GM23338 (cell line): Measurements from ENCODE around the gene RFX3. TPM values are rescaled to one million over a fixed set of nuclear protein-coding genes. Genes with fewer than 3 reads are reported as not detected.

Source experiments
- ATAC-seq: fragments of 200-7000 bp; cut with Tn5 transposase; 3 replicates; pipeline ENCODE4 v1.9.1; 2020
- DNase-seq: peaks from one replicate; pipeline ENCODE4 v3.0.0-alpha.2; 2015; ENCODE audit warnings: low spot score
- H2AFZ ChIP-seq: fragments of 200-600 bp; sonication (generic); 2 replicates; pipeline ENCODE4 v1.8.0; 2016; ENCODE audit warnings: antibody characterized with exemption, mild to moderate bottlenecking, moderate library complexity
- H3F3A ChIP-seq: fragments of 200-600 bp; sonication (generic); replicated peaks from 2 replicates; pipeline ENCODE4 v1.8.0; 2017; ENCODE audit warnings: antibody characterized with exemption, mixed run types, low read depth
- H3K27ac ChIP-seq: fragments of 200-600 bp; sonication (generic); 2 replicates; pipeline ENCODE4 v1.6.1; 2016; ENCODE audit warnings: low read depth
- H3K27me3 ChIP-seq: fragments of 200-600 bp; sonication (generic); 2 replicates; pipeline ENCODE4 v1.8.0; 2016; ENCODE audit warnings: mild to moderate bottlenecking, mixed run types, moderate library complexity; ENCODE audit not compliant: insufficient read depth
- H3K36me3 ChIP-seq: fragments of 200-600 bp; sonication (generic); 2 replicates; pipeline ENCODE4 v1.8.0; 2016; ENCODE audit warnings: mild to moderate bottlenecking; ENCODE audit not compliant: insufficient read depth
- H3K4me1 ChIP-seq: fragments of 200-600 bp; sonication (generic); 2 replicates; pipeline ENCODE4 v1.8.0; 2016; ENCODE audit warnings: mild to moderate bottlenecking, moderate library complexity; ENCODE audit not compliant: insufficient read depth
- H3K4me2 ChIP-seq: fragments of 200-600 bp; sonication (generic); 2 replicates; pipeline ENCODE4 v1.7.1; 2017; ENCODE audit warnings: mixed run types
- H3K4me3 ChIP-seq: fragments of 200-600 bp; sonication (generic); 2 replicates; pipeline ENCODE4 v1.6.1; 2016; ENCODE audit warnings: mixed run types
- H3K79me2 ChIP-seq: fragments of 200-600 bp; sonication (generic); replicated peaks from 2 replicates; pipeline ENCODE4 v1.8.0; 2017; ENCODE audit warnings: mild to moderate bottlenecking; ENCODE audit not compliant: insufficient read depth
- H3K9me2 ChIP-seq: fragments of 200-600 bp; sonication (generic); 2 replicates; pipeline ENCODE4 v1.8.0; 2017; ENCODE audit not compliant: insufficient read depth
- H4K20me1 ChIP-seq: fragments of 200-600 bp; sonication (generic); replicated peaks from 2 replicates; pipeline ENCODE4 v1.8.0; 2017; ENCODE audit warnings: mild to moderate bottlenecking; ENCODE audit not compliant: insufficient read depth
- H3K27ac Mint-ChIP-seq: 2 replicates; pipeline ENCODE4 v1.8.0; 2020; ENCODE audit warnings: inconsistent platforms, mild to moderate bottlenecking, moderate library complexity, mixed read lengths
- H3K27me3 Mint-ChIP-seq: 3 replicates; pipeline ENCODE4 v1.8.0; 2022; ENCODE audit warnings: low read depth, mild to moderate bottlenecking, moderate library complexity, mixed read lengths, inconsistent platforms; ENCODE audit not compliant: insufficient read depth, poor library complexity
- H3K36me3 Mint-ChIP-seq: 3 replicates; pipeline ENCODE4 v1.8.0; 2021; ENCODE audit warnings: low read depth, mild to moderate bottlenecking, inconsistent platforms, moderate library complexity, mixed read lengths
- H3K4me1 Mint-ChIP-seq: 3 replicates; pipeline ENCODE4 v1.8.0; 2020; ENCODE audit warnings: mild to moderate bottlenecking, inconsistent platforms, mixed read lengths
- H3K4me3 Mint-ChIP-seq: 3 replicates; pipeline ENCODE4 v1.8.0; 2021; ENCODE audit warnings: moderate library complexity, mild to moderate bottlenecking, inconsistent platforms, mixed read lengths
- H3K9me3 Mint-ChIP-seq: 3 replicates; pipeline ENCODE4 v1.8.0; 2020; ENCODE audit warnings: moderate library complexity, mild to moderate bottlenecking, inconsistent platforms, mixed read lengths
- CREB1 ChIP-seq: fragments of 250-450 bp; sonication (Bioruptor Pico); IDR thresholded peaks from 2 replicates; pipeline ENCODE4 v1.5.0; 2020; ENCODE audit warnings: low read depth, mild to moderate bottlenecking, moderate library complexity
- EZH2 ChIP-seq: fragments of 200-600 bp; sonication (generic); IDR thresholded peaks from one replicate; pipeline ENCODE4 v1.8.0; 2017; ENCODE audit warnings: antibody characterized with exemption, mild to moderate bottlenecking, low read depth; ENCODE audit not compliant: unreplicated experiment
- EZH2phosphoT487 ChIP-seq: fragments of 200-600 bp; sonication (generic); IDR thresholded peaks from one replicate; pipeline ENCODE4 v1.8.1; 2018; ENCODE audit warnings: antibody characterized with exemption; ENCODE audit not compliant: unreplicated experiment
- JUNB ChIP-seq: IDR thresholded peaks from one replicate; pipeline ENCODE4 v1.6.1; 2016; ENCODE audit warnings: antibody characterized with exemption; ENCODE audit not compliant: unreplicated experiment
- NANOG ChIP-seq: IDR thresholded peaks from 2 replicates; pipeline ENCODE4 v1.6.1; 2016; ENCODE audit warnings: antibody characterized with exemption, borderline replicate concordance
- POLR2AphosphoS5 ChIP-seq: IDR thresholded peaks from 2 replicates; pipeline ENCODE4 v1.6.1; 2016; ENCODE audit warnings: antibody characterized with exemption, low read depth
- STAT1 ChIP-seq: IDR thresholded peaks from one replicate; pipeline ENCODE4 v1.6.1; 2016; ENCODE audit warnings: antibody characterized with exemption; ENCODE audit not compliant: unreplicated experiment
- ZNF114 ChIP-seq: fragments of 250-450 bp; sonication (Bioruptor Pico); IDR thresholded peaks from 2 replicates; pipeline ENCODE4 v1.5.0; 2020; ENCODE audit warnings: mild to moderate bottlenecking, moderate library complexity
- ZNF331 ChIP-seq: fragments of 250-450 bp; sonication (Bioruptor Pico); IDR thresholded peaks from 2 replicates; pipeline ENCODE4 v1.5.0; 2020; ENCODE audit warnings: low read depth, mild to moderate bottlenecking, moderate library complexity
- polyA plus RNA-seq: library from polyadenylated mRNA; unstranded; fragments of >200 nt; fragmentation: Nextera tagmentation; extraction: Ambion mirVana; gene quantifications from 2 replicates; pipeline ENCODE4 v1.2.1, GENCODE V29; 2016
- total RNA-seq: library from RNA; depleted of rRNA; stranded (reverse); fragments of >200 nt; shearing (Covaris generic); gene quantifications from 2 replicates; pipeline ENCODE4 v1.2.3, GENCODE V29; 2014
- TF ChIP-seq, protein P1 (sequence below), 2 experiments: fragments of 200-600 bp in 1 of 2; sonication (generic) in 1 of 2; conservative IDR thresholded peaks; 2 replicates each; pipeline versions ENCODE4 v1.5.1 to v1.6.1; 2016 to 2017; ENCODE audit warnings: antibody characterized with exemption in 2 of 2, low read depth in 2 of 2, mild to moderate bottlenecking in 2 of 2, moderate library complexity in 1 of 2
- TF ChIP-seq, protein P2 (sequence below): IDR thresholded peaks from one replicate; pipeline ENCODE4 v1.6.1; 2018; ENCODE audit warnings: antibody characterized with exemption; ENCODE audit not compliant: unreplicated experiment
- TF ChIP-seq, protein P3 (sequence below): IDR thresholded peaks from 2 replicates; pipeline ENCODE4 v1.6.1; 2016; ENCODE audit warnings: antibody characterized with exemption

Gene RFX3
- total and polyA plus RNA-seq, 2 experiments from 2014 or later, result 9.8 to 22.1 TPM

DNA sequence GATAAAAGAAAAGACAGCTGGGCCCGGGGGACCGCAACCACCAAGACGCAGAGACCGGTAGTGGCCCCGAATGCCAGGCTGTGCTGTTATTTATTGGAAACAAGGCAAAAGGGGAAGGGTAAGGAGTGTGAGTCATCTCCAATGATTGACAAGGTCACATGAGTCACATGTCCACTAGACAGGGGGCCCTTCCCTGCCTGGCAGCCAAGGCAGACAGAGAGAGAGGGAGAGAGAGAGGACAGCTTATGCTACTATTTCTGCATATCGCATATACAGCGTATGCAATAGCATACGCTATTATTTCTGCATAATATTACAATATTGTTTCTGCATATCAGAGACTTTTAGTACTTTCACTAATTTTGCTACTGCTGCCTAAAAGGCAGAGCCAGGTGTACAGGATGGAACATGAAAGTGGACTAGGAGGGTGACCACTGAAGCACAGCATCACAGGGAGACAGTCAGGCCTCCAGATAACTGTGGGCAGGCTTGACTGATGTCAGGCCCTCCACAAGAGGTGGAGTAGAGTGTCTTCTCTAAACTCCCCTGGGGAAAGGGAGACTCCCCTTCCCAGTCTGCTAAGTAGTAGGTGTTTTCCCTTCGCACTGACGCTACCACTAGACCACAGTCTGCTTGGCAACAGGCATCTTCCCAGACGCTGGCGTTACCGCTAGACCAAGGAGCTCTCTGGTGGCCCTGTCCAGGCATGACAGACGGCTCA is 50.3 kb downstream of the RFX3 start:
- DNase-seq (no peak), ATAC-seq (no peak)
- Mint-ChIP-seq H3K9me3 (no peaks in the 10 kb centered on the region), H3K4me1 (peaks cover 29% of the 10 kb centered on the region), H3K27me3 (no peaks in the 10 kb centered on the region), H3K27ac (no peak overlapping the region), H3K36me3 (peaks cover 1% of the 10 kb centered on the region; the same call in 1 of the 3 replicates), H3K4me3 (no peak overlapping the region)
- no peaks in the 10 kb centered on the region for H3F3A ChIP-seq
- no peaks in the 10 kb centered on the region for H3K27me3 ChIP-seq
- no peak overlapping the region for H3K4me2 ChIP-seq
- H2AFZ ChIP-seq, result no peak overlapping the region
- no peaks in the 10 kb centered on the region for H3K9me2 ChIP-seq
- peaks cover 12% of the 10 kb centered on the region; the same call in 1 of the 2 replicates for H3K79me2 ChIP-seq
- no peak overlapping the region for H3K4me3 ChIP-seq
- H3K36me3 ChIP-seq, result no peaks in the 10 kb centered on the region
- peaks cover 24% of the 10 kb centered on the region for H3K4me1 ChIP-seq
- no peak for TF ChIP-seq NANOG
- TF ChIP-seq EZH2phosphoT487, result no peak
- TF ChIP-seq, protein P1, sequence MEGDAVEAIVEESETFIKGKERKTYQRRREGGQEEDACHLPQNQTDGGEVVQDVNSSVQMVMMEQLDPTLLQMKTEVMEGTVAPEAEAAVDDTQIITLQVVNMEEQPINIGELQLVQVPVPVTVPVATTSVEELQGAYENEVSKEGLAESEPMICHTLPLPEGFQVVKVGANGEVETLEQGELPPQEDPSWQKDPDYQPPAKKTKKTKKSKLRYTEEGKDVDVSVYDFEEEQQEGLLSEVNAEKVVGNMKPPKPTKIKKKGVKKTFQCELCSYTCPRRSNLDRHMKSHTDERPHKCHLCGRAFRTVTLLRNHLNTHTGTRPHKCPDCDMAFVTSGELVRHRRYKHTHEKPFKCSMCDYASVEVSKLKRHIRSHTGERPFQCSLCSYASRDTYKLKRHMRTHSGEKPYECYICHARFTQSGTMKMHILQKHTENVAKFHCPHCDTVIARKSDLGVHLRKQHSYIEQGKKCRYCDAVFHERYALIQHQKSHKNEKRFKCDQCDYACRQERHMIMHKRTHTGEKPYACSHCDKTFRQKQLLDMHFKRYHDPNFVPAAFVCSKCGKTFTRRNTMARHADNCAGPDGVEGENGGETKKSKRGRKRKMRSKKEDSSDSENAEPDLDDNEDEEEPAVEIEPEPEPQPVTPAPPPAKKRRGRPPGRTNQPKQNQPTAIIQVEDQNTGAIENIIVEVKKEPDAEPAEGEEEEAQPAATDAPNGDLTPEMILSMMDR (conservative IDR thresholded peaks at IDR 0.05; ENCODE audit: low read depth in 2 of 2), result 0 out of 4 replicates have a peak, but pooled peaks of 1 of the 2 experiments have one; percentile 9
- no peak for TF ChIP-seq CREB1 (CRISPR knock-in tag)
- no peak for TF ChIP-seq ZNF114 (CRISPR knock-in tag)
- no peak for TF ChIP-seq JUNB
- TF ChIP-seq EZH2, result no peak
- TF ChIP-seq STAT1, result no peak
- no peak for TF ChIP-seq POLR2AphosphoS5
- no peak overlapping the region for H3K27ac ChIP-seq
- no peaks in the 10 kb centered on the region for H4K20me1 ChIP-seq

DNA sequence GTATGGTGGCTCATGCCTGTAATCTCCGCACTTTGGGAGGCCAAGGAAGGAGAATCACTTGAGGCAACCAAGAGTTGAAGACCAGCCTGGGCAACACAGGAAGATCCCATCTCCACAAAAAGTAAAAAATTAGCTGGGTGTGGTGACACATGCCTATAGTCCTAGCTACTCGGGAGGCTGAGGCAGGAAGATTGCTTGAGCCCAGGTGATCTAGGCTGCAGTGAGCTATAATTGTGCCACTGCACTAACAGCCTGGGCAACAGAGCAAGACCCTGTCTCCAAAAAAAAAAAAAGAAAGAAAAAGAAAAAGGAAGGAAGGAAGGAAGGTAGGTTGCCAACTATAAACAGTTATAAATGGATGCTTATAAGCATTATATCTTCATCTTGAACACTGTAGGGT is 51.0 kb downstream of the RFX3 start:
- Mint-ChIP-seq H3K4me3 (no peak overlapping the region), H3K4me1 (peaks cover 24% of the 10 kb centered on the region), H3K27me3 (no peaks in the 10 kb centered on the region), H3K27ac (no peak overlapping the region), H3K36me3 (peaks cover 6% of the 10 kb centered on the region; the same call in 2 of the 3 replicates), H3K9me3 (no peaks in the 10 kb centered on the region)
- Histone ChIP-seq H3K4me1 (peaks cover 17% of the 10 kb centered on the region), H3K79me2 (peaks cover 13% of the 10 kb centered on the region; the same call in 1 of the 2 replicates), H3K9me2 (no peaks in the 10 kb centered on the region), H3K4me2 (no peak overlapping the region), H4K20me1 (no peaks in the 10 kb centered on the region), H3K4me3 (no peak overlapping the region), H3K27ac (no peak overlapping the region), H3K27me3 (no peaks in the 10 kb centered on the region), H3K36me3 (no peaks in the 10 kb centered on the region), H3F3A (no peaks in the 10 kb centered on the region), H2AFZ (no peak overlapping the region)
- ATAC-seq, result no peak
- DNase-seq, result no peak
- TF ChIP-seq JUNB (no peak), STAT1 (no peak), ZNF331 (CRISPR knock-in tag) (no peak), POLR2AphosphoS5 (no peak), EZH2phosphoT487 (no peak), ZNF114 (CRISPR knock-in tag) (no peak)
- TF ChIP-seq, protein P2, sequence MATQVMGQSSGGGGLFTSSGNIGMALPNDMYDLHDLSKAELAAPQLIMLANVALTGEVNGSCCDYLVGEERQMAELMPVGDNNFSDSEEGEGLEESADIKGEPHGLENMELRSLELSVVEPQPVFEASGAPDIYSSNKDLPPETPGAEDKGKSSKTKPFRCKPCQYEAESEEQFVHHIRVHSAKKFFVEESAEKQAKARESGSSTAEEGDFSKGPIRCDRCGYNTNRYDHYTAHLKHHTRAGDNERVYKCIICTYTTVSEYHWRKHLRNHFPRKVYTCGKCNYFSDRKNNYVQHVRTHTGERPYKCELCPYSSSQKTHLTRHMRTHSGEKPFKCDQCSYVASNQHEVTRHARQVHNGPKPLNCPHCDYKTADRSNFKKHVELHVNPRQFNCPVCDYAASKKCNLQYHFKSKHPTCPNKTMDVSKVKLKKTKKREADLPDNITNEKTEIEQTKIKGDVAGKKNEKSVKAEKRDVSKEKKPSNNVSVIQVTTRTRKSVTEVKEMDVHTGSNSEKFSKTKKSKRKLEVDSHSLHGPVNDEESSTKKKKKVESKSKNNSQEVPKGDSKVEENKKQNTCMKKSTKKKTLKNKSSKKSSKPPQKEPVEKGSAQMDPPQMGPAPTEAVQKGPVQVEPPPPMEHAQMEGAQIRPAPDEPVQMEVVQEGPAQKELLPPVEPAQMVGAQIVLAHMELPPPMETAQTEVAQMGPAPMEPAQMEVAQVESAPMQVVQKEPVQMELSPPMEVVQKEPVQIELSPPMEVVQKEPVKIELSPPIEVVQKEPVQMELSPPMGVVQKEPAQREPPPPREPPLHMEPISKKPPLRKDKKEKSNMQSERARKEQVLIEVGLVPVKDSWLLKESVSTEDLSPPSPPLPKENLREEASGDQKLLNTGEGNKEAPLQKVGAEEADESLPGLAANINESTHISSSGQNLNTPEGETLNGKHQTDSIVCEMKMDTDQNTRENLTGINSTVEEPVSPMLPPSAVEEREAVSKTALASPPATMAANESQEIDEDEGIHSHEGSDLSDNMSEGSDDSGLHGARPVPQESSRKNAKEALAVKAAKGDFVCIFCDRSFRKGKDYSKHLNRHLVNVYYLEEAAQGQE, result no peak
- TF ChIP-seq, protein P3, sequence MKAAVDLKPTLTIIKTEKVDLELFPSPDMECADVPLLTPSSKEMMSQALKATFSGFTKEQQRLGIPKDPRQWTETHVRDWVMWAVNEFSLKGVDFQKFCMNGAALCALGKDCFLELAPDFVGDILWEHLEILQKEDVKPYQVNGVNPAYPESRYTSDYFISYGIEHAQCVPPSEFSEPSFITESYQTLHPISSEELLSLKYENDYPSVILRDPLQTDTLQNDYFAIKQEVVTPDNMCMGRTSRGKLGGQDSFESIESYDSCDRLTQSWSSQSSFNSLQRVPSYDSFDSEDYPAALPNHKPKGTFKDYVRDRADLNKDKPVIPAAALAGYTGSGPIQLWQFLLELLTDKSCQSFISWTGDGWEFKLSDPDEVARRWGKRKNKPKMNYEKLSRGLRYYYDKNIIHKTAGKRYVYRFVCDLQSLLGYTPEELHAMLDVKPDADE, result no peak
